Fibroblast of the aortic adventitia (primary cell): ENCODE measurements around the gene DOCK1. TPM values are rescaled to one million over a fixed set of nuclear protein-coding genes. Genes with fewer than 3 reads are reported as not detected.

Source experiments
- DNase-seq: peaks from one replicate; pipeline ENCODE4 v3.0.0-alpha.2; 2010; ENCODE audit warnings: low read depth
- H3K4me3 ChIP-seq: 2 replicates; pipeline ENCODE4 v1.5.1; 2011; ENCODE audit warnings: low read depth, mild to moderate bottlenecking, control low read depth, low read length, moderate library complexity
- CTCF ChIP-seq: IDR thresholded peaks from 2 replicates; pipeline ENCODE4 v1.5.1; 2011; ENCODE audit warnings: mild to moderate bottlenecking, low read length, control low read depth, inconsistent platforms; ENCODE audit not compliant: insufficient read depth
- total RNA-seq: library from RNA; depleted of rRNA; stranded (reverse); fragments of >200 nt; gene quantifications from 2 replicates; pipeline ENCODE4 v1.2.3, GENCODE V29; 2012; ENCODE audit warnings: low replicate concordance

The DOCK1 gene
- total RNA-seq, 1 donor, result 75.2 TPM

- H3K4me3 ChIP-seq, result no peak overlapping the region
- DNase-seq, result no peak
- TF ChIP-seq CTCF, result no peak
Measured at GRCh38 chr10:127322286-127322685, 417.1 kb downstream of the DOCK1 start.

- TF ChIP-seq CTCF, result no peak
- no peak for DNase-seq
- no peak overlapping the region for H3K4me3 ChIP-seq
Measured at GRCh38 chr10:127325506-127325905, 420.3 kb downstream of the DOCK1 start.

- TF ChIP-seq CTCF, result no peak
- no peak overlapping the region for H3K4me3 ChIP-seq
Measured at GRCh38 chr10:127326883-127327282, 421.7 kb downstream of the DOCK1 start.

GRCh38 chr10:127331696-127332095 is 426.5 kb downstream of the DOCK1 start:
- TF ChIP-seq CTCF, result no peak
- H3K4me3 ChIP-seq, result no peak overlapping the region

More at GRCh38 chr10:127326883-127327282, 421.7 kb downstream of the DOCK1 start:
- no peak for DNase-seq

GRCh38 chr10:127332631-127333030 is 427.4 kb downstream of the DOCK1 start:
- TF ChIP-seq CTCF, result no peak
- H3K4me3 ChIP-seq, result no peak overlapping the region

More at GRCh38 chr10:127331696-127332095, 426.5 kb downstream of the DOCK1 start:
- DNase-seq, result no peak

GRCh38 chr10:127337801-127338200 is 432.6 kb downstream of the DOCK1 start:
- DNase-seq, result peak; percentile 23
- no peak for TF ChIP-seq CTCF
- H3K4me3 ChIP-seq, result no peak overlapping the region

More at GRCh38 chr10:127332631-127333030, 427.4 kb downstream of the DOCK1 start:
- DNase-seq, result no peak
